H1 (cell line): Measurements from ENCODE around the gene ZBTB16. TPM values are rescaled to one million over a fixed set of nuclear protein-coding genes. Genes with fewer than 3 reads are reported as not detected.

Experiments used
- ATF3 ChIP-seq: IDR thresholded peaks from 2 replicates; pipeline ENCODE4 v1.6.1; 2011; ENCODE audit warnings: low read depth, mild to moderate bottlenecking, low read length; ENCODE audit not compliant: insufficient read depth
- BACH1 ChIP-seq: IDR thresholded peaks from 2 replicates; pipeline ENCODE4 v1.6.1; 2012; ENCODE audit warnings: low read length, improper control_type of control experiment
- BRCA1 ChIP-seq: IDR thresholded peaks from 2 replicates; pipeline ENCODE4 v1.6.1; 2012; ENCODE audit warnings: low read depth, low read length, improper control_type of control experiment
- CHD2 ChIP-seq: IDR thresholded peaks from 2 replicates; pipeline ENCODE4 v1.6.1; 2012; ENCODE audit warnings: low read length, improper control_type of control experiment
- CHD7 ChIP-seq: fragments of 300-600 bp; sonication (generic); IDR thresholded peaks from 2 replicates; pipeline ENCODE4 v1.7.1; 2012; ENCODE audit warnings: low read length, moderate library complexity, mild to moderate bottlenecking, inconsistent platforms; ENCODE audit not compliant: insufficient replicate concordance
- GABPA ChIP-seq: IDR thresholded peaks from 2 replicates; pipeline ENCODE4 v1.6.1; 2011; ENCODE audit warnings: mild to moderate bottlenecking, low read length, moderate library complexity, borderline replicate concordance; ENCODE audit not compliant: insufficient read depth
- NRF1 ChIP-seq: IDR thresholded peaks from 2 replicates; pipeline ENCODE4 v1.6.1; 2011; ENCODE audit warnings: mild to moderate bottlenecking, low read depth, low read length, improper control_type of control experiment
- POLR2AphosphoS5 ChIP-seq: IDR thresholded peaks from 2 replicates; pipeline ENCODE4 v1.6.1; 2011; ENCODE audit warnings: low read depth, low read length
- RAD21 ChIP-seq, 2 experiments: IDR thresholded peaks in 1 of 2; conservative IDR thresholded peaks in 1 of 2; 2 replicates each; pipeline ENCODE4 v1.6.1; 2011; ENCODE audit warnings: low read depth in 2 of 2, low read length in 2 of 2, improper control_type of control experiment in 1 of 2, inconsistent platforms in 1 of 2, mild to moderate bottlenecking in 1 of 2, moderate library complexity in 1 of 2
- polyA plus RNA-seq, 7 experiments: library from polyadenylated mRNA; depleted of rRNA in 3 of 7; stranded (reverse) in 5 of 7; unstranded in 2 of 7; fragments of >200 nt in 5 of 7; fragments of 200-250 nt in 2 of 7; gene quantifications; 1 replicate in 5 of 7; 2 replicates in 1 of 7; 4 replicates in 1 of 7; pipeline versions ENCODE4 v1.2.1 to v1.2.3, GENCODE V29; 2011 to 2013; ENCODE audit warnings: missing spikeins in 2 of 7, mixed read lengths in 2 of 7
- total RNA-seq: library from RNA; stranded (reverse); fragmentation: NEBNext Ultra II Directional; extraction: Animal tissue kit (Norgen Biotek cat#: 25700); gene quantifications from 2 replicates; pipeline ENCODE4 v1.2.1, GENCODE V29; 2021

ZBTB16 gene
- total and polyA plus RNA-seq, 2 of the 8 experiments (the other 6 are each of a cell fraction or from before 2014, with no cell fraction given), result 0.12 to 0.61 TPM

- no peak for TF ChIP-seq CHD7
- TF ChIP-seq CHD2, result no peak
- TF ChIP-seq NRF1, result no peak
- no peak for TF ChIP-seq GABPA
- no peak for TF ChIP-seq BACH1
- TF ChIP-seq BRCA1, result no peak
- TF ChIP-seq ATF3, result no peak
- no peak for TF ChIP-seq RAD21 (IDR thresholded peaks at IDR 0.05 in 1 of 2, conservative IDR thresholded peaks at IDR 0.05 in 1 of 2; ENCODE audit: low read depth in 2 of 2, low read length in 2 of 2)
- no peak for TF ChIP-seq POLR2AphosphoS5
Observed at GRCh38 chr11:114237321-114238280, 178.1 kb downstream of the ZBTB16 start (continued).
